Measurements from ENCODE around the gene PCED1A.
"Not testable (repeated sequence)": the region's sequence is repeated elsewhere in the genome, so short reads cannot be mapped to it uniquely, and the experiment has no call there.

PCED1A gene

DNA sequence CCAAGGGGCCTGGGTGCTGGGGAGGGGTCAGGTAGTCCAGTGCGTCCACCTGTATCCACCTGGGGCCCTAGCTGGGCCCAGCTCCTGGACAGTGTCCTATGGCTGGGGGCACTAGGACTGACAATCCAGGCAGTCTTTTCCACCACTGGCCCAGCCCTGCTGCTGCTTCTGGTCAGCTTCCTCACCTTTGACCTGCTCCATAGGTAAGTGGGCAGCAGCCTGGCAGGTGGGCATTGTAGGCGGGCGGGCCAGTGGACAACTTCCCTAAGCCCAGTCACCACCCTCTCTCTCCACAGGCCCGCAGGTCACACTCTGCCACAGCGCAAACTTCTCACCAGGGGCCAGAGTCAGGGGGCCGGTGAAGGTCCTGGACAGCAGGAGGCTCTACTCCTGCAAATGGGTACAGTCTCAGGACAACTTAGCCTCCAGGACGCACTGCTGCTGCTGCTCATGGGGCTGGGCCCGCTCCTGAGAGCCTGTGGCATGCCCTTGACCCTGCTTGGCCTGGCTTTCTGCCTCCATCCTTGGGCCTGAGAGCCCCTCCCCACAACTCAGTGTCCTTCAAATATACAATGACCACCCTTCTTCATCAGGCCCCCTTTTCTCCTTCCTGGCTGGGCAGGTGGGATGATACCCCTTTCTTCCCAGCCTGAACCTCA lies 25.1 kb downstream of the PCED1A start:
- no peak for DNase-seq
- Histone ChIP-seq H3K9me3 (no peaks in the 10 kb centered on the region), H3K4me1 (no peaks in the 10 kb centered on the region; the same call in 1 of the 2 replicates), H3K36me3 (no peaks in the 10 kb centered on the region), H3K27me3 (no peaks in the 10 kb centered on the region), H3K4me3 (ENCODE audit: low read depth, low read length) (no peak overlapping the region)
- TF ChIP-seq CTCF (IDR thresholded peaks at IDR 0.05; ENCODE audit: low read depth, low read length) = no peak

DNA sequence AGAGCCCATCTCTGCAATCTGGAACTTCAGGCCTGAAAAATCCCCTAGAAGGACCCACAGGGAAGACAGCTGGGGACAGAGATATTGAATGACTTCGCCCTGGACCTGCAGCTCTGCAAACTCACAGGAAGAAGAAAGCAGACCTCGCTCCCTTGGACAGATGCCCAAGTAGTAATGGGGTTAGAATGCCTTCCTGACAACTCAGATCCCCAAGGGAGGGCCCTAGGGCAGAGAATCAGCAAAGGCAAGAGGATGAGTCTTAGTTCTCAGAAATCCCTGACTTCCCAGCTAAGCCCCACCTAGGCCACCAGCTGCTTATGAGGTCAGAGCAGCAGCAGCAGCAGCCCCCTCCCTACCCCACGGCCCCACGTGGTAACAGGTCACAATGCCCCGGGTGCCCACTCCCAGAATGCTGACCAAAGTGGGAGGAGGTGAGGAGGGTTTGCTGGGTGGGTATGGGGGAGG lies 25.8 kb downstream of the PCED1A start, which contains the start of gene C20orf141:
C20orf141 (plus strand) TSS at position 401 of the 465 bp plus-strand sequence. CDS start 198 bp downstream, outside the sequence.
- Histone ChIP-seq H3K9me3 (no peaks in the 10 kb centered on the region), H3K4me1 (no peaks in the 10 kb centered on the region; the same call in 1 of the 2 replicates), H3K36me3 (no peaks in the 10 kb centered on the region), H3K4me3 (ENCODE audit: low read depth, low read length) (no peak within 1 kb of the TSS), H3K27me3 (no peaks in the 10 kb centered on the region)
- TF ChIP-seq CTCF (IDR thresholded peaks at IDR 0.05; ENCODE audit: low read depth, low read length) = no peak
- peak; percentile 83 for DNase-seq

- no peak for DNase-seq
- Histone ChIP-seq H3K36me3 (no peaks in the 10 kb centered on the region), H3K4me1 (no peaks in the 10 kb centered on the region; the same call in 1 of the 2 replicates), H3K27me3 (peaks cover 4% of the 10 kb centered on the region; the same call in 1 of the 2 replicates), H3K4me3 (ENCODE audit: low read depth, low read length) (no peak overlapping the region), H3K9me3 (no peaks in the 10 kb centered on the region)
- no peak for TF ChIP-seq CTCF (IDR thresholded peaks at IDR 0.05; ENCODE audit: low read depth, low read length)
These were observed 26.4 kb downstream of the PCED1A start for GRCh38 chr20:2814076-2814475.

- H3K4me1 ChIP-seq = no peaks in the 10 kb centered on the region; the same call in 1 of the 2 replicates
- no peak overlapping the region for H3K4me3 ChIP-seq (ENCODE audit: low read depth, low read length)
- no peak for DNase-seq
- no peaks in the 10 kb centered on the region for H3K36me3 ChIP-seq
- no peaks in the 10 kb centered on the region for H3K9me3 ChIP-seq
- TF ChIP-seq CTCF (IDR thresholded peaks at IDR 0.05; ENCODE audit: low read depth, low read length) = no peak
- peaks cover 10% of the 10 kb centered on the region for H3K27me3 ChIP-seq
These were observed 28.3 kb downstream of the PCED1A start for GRCh38 chr20:2812189-2812588.

GRCh38 chr20:2809690-2810089 lies 30.8 kb downstream of the PCED1A start:
- Histone ChIP-seq H3K27me3 (peaks cover 29% of the 10 kb centered on the region), H3K36me3 (no peaks in the 10 kb centered on the region), H3K4me3 (ENCODE audit: low read depth, low read length) (no peak overlapping the region), H3K4me1 (no peaks in the 10 kb centered on the region; the same call in 1 of the 2 replicates), H3K9me3 (no peaks in the 10 kb centered on the region)
- TF ChIP-seq CTCF (IDR thresholded peaks at IDR 0.05; ENCODE audit: low read depth, low read length) = no peak
- DNase-seq = no peak

DNA sequence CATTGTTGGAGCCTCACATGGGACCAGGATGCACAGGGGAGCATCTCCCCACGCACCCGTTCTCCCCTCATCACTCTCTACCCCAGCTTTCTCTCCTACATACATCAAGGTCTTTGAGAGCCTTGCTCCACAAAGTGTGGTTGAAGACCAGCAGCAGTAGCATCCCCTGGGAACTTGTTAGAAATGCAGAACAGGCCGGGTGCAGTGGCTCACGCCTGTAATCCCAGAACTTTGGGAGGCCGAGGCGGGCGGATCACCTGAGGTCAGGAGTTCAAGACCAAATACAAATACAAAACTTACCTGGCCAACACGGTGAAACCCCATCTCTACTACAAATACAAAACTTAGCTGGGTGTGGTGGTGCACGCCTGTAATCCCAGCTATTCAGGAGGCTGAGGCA lies 32.5 kb downstream of the PCED1A start:
- not testable (repeated sequence) for H3K4me1 ChIP-seq; DNase-seq; H3K36me3 ChIP-seq; H3K4me3 ChIP-seq (ENCODE audit: low read depth, low read length); H3K9me3 ChIP-seq
- peaks cover 34% of the 10 kb centered on the region for H3K27me3 ChIP-seq
